Fibroblast of lung (primary cell): Measurements from ENCODE around the gene HEBP2.

ENCODE experiments used
- EZH2 ChIP-seq: IDR thresholded peaks from 2 replicates; pipeline ENCODE4 v1.5.1; 2012; ENCODE audit warnings: low read length, control low read depth, mild to moderate bottlenecking; ENCODE audit errors: missing control alignments
- TF ChIP-seq, protein P1 (sequence below), 2 donors: IDR thresholded peaks in 1 of 2; conservative IDR thresholded peaks in 1 of 2; 1 replicate in 1 of 2; 2 replicates in 1 of 2; pipeline ENCODE4 v1.5.1; 2011 to 2012; ENCODE audit warnings: low read length in 2 of 2, control low read depth in 1 of 2, inconsistent platforms in 1 of 2, low read depth in 1 of 2, mild to moderate bottlenecking in 1 of 2

DNA sequence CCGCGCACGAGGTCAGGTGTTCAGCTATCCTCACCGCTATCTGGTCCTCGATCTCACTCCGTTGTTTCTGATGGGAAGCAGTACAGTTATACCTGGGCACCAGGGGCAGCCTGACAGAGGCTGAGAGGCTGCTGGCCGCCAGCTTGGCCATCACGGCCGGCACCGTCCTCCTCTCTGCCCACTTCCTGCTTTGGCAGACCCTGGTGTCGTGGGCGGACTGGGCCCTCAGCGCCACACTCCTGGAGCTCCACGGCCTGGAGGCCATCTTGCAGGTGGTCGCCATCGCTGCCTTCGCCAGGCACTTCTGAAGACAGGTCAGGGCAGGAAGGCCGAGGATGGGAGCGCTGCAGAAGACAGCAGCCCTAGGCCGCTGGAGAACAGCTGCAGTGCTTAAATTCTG is 60.1 kb downstream of the HEBP2 start:
- TF ChIP-seq, protein P1, sequence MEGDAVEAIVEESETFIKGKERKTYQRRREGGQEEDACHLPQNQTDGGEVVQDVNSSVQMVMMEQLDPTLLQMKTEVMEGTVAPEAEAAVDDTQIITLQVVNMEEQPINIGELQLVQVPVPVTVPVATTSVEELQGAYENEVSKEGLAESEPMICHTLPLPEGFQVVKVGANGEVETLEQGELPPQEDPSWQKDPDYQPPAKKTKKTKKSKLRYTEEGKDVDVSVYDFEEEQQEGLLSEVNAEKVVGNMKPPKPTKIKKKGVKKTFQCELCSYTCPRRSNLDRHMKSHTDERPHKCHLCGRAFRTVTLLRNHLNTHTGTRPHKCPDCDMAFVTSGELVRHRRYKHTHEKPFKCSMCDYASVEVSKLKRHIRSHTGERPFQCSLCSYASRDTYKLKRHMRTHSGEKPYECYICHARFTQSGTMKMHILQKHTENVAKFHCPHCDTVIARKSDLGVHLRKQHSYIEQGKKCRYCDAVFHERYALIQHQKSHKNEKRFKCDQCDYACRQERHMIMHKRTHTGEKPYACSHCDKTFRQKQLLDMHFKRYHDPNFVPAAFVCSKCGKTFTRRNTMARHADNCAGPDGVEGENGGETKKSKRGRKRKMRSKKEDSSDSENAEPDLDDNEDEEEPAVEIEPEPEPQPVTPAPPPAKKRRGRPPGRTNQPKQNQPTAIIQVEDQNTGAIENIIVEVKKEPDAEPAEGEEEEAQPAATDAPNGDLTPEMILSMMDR (conservative IDR thresholded peaks at IDR 0.05 in 1 of 2, IDR thresholded peaks at IDR 0.05 in 1 of 2; ENCODE audit: low read depth in 1 of 2, low read length in 2 of 2), result no peak
- no peak for TF ChIP-seq EZH2
